HUDEP-2 (cell line): Measurements from ENCODE around the gene ABL2.

Experiments used
- DNase-seq, 76 experiments: peaks; one replicate each; lab custom pipeline; 2025; ENCODE audit not compliant: unreplicated experiment in 76 of 76; lab: John Stamatoyannopoulos, UW

The ABL2 gene

GRCh38 chr1:179103999-179104398 lies 125.5 kb downstream of the ABL2 start:
- DNase-seq, result no peak

- DNase-seq, result no peak
Observed at GRCh38 chr1:179101566-179101965, 127.9 kb downstream of the ABL2 start.

- DNase-seq, result no peak
Observed at GRCh38 chr1:179099891-179100290, 129.6 kb downstream of the ABL2 start.

GRCh38 chr1:179095924-179096323 lies 133.6 kb downstream of the ABL2 start:
- DNase-seq, result no peak

GRCh38 chr1:179095377-179095776 lies 134.1 kb downstream of the ABL2 start:
- DNase-seq, result no peak

GRCh38 chr1:179094818-179095217 lies 134.7 kb downstream of the ABL2 start:
- DNase-seq, result no peak

GRCh38 chr1:179092896-179093461 lies 136.5 kb downstream of the ABL2 start:
- DNase-seq, result no peak

- no peak for DNase-seq
Observed at GRCh38 chr1:179091691-179092165, 137.7 kb downstream of the ABL2 start.

GRCh38 chr1:179090923-179091322 lies 138.6 kb downstream of the ABL2 start:
- DNase-seq, result no peak

- no peak for DNase-seq
Observed at GRCh38 chr1:179090522-179090921, 139.0 kb downstream of the ABL2 start.

GRCh38 chr1:179089827-179090482 lies 139.5 kb downstream of the ABL2 start:
- no peak for DNase-seq

- DNase-seq, result no peak
Observed at GRCh38 chr1:179087665-179088064, 141.8 kb downstream of the ABL2 start.

- DNase-seq, result no peak
Observed at GRCh38 chr1:179083533-179083932, 145.9 kb downstream of the ABL2 start.

GRCh38 chr1:179082999-179083335 lies 146.5 kb downstream of the ABL2 start:
- DNase-seq, result no peak

- DNase-seq, result peak in 19 of 76 experiments; percentile 8 to 47 (median 23)
Observed at GRCh38 chr1:179082333-179082998, 147.0 kb downstream of the ABL2 start.

GRCh38 chr1:179081687-179082332 lies 147.7 kb downstream of the ABL2 start, which contains the start of gene TOR3A:
Gene TOR3A, plus strand, starts transcription at chr1:179082070. Its CDS starts 59 bp downstream, at chr1:179082129.
- DNase-seq, result peak in 75 of 76 experiments; percentile 24 to 92 (median 82)

GRCh38 chr1:179080866-179081686 lies 148.4 kb downstream of the ABL2 start:
- peak in 11 of 76 experiments; percentile 12 to 49 (median 24) for DNase-seq

GRCh38 chr1:179079113-179079761 lies 150.2 kb downstream of the ABL2 start:
- DNase-seq, result peak in 50 of 76 experiments; percentile 6 to 77 (median 38)

GRCh38 chr1:179077396-179077795 lies 152.1 kb downstream of the ABL2 start:
- DNase-seq, result no peak

- no peak for DNase-seq
Observed at GRCh38 chr1:179066471-179066870, 163.0 kb downstream of the ABL2 start.
